Vagina (tissue), 2 donors: ENCODE measurements around the gene PRUNE2.

Source experiments
- CTCF ChIP-seq, 3 experiments: fragments of 450-650 bp in 2 of 3; fragments of 200-600 bp in 1 of 3; sonication (generic) in 1 of 3; IDR thresholded peaks; one replicate each; pipeline ENCODE4 v1.5.1; 2017 to 2019; ENCODE audit warnings: antibody characterized with exemption in 3 of 3, mild to moderate bottlenecking in 2 of 3, moderate library complexity in 2 of 3
- POLR2AphosphoS5 ChIP-seq, 2 donors: sonication (generic); formaldehyde crosslinking; IDR thresholded peaks; one replicate each; pipeline ENCODE4 v1.9.0; 2017; ENCODE audit warnings: antibody characterized with exemption in 2 of 2, mild to moderate bottlenecking in 2 of 2, low read depth in 1 of 2; ENCODE audit not compliant: insufficient read depth in 1 of 2

GRCh38 chr9:76592091-76592973 lies 313.6 kb downstream of the PRUNE2 start:
- no peak for TF ChIP-seq CTCF (IDR thresholded peaks at IDR 0.05)
- TF ChIP-seq POLR2AphosphoS5 (IDR thresholded peaks at IDR 0.05; ENCODE audit: insufficient read depth in 1 of 2, low read depth in 1 of 2) = no peak
